ENCODE measurements around the gene PDPN.
"Not testable (repeated sequence)": the region's sequence is repeated elsewhere in the genome, so short reads cannot be mapped to it uniquely, and the experiment has no call there.

The PDPN gene

GRCh38 chr1:13556224-13556764, 27.3 kb upstream of the PDPN start:
- Mint-ChIP-seq H3K27me3 (peaks cover 3 to 10% of the 10 kb centered on the region in 2 donors), H3K9me3 (no peaks in the 10 kb centered on the region), H3K36me3 (no peaks in the 10 kb centered on the region), H3K27ac (no peak overlapping the region), H3K4me1 (no peaks in the 10 kb centered on the region), H3K4me3 (no peak overlapping the region)
- ATAC-seq (replicated peaks) (no peak), DNase-seq (no peak)

- DNase-seq (no peak), ATAC-seq (replicated peaks) (no peak)
- Mint-ChIP-seq H3K4me1 (no peaks in the 10 kb centered on the region), H3K36me3 (no peaks in the 10 kb centered on the region), H3K9me3 (no peaks in the 10 kb centered on the region), H3K27me3 (peaks cover 14 to 26% of the 10 kb centered on the region in 2 donors), H3K4me3 (no peak overlapping the region), H3K27ac (no peak overlapping the region)
These were observed 23.1 kb upstream of the PDPN start for GRCh38 chr1:13560541-13560940.

GRCh38 chr1:13562981-13563380, 20.7 kb upstream of the PDPN start:
- H3K27ac Mint-ChIP-seq; H3K36me3 Mint-ChIP-seq; H3K4me3 Mint-ChIP-seq; DNase-seq; H3K4me1 Mint-ChIP-seq; H3K9me3 Mint-ChIP-seq; ATAC-seq (replicated peaks): not testable (repeated sequence)
- peaks cover 14 to 19% of the 10 kb centered on the region in 2 donors for H3K27me3 Mint-ChIP-seq

GRCh38 chr1:13564073-13564472, 19.6 kb upstream of the PDPN start:
- Mint-ChIP-seq H3K4me1 (no peaks in the 10 kb centered on the region), H3K4me3 (no peak overlapping the region), H3K27ac (no peak overlapping the region), H3K27me3 (peaks cover 14 to 19% of the 10 kb centered on the region in 2 donors), H3K9me3 (no peaks in the 10 kb centered on the region), H3K36me3 (no peaks in the 10 kb centered on the region)
- DNase-seq, result no peak
- no peak for ATAC-seq (replicated peaks)

GRCh38 chr1:13570435-13570834, 13.2 kb upstream of the PDPN start:
- H3K36me3 Mint-ChIP-seq; DNase-seq; H3K9me3 Mint-ChIP-seq; H3K4me1 Mint-ChIP-seq; ATAC-seq (replicated peaks): not testable (repeated sequence)
- Mint-ChIP-seq H3K4me3 (peak overlapping the region; percentile 50 to 63), H3K27ac (peak overlapping the region; percentile 9), H3K27me3 (peaks cover 9 to 24% of the 10 kb centered on the region in 2 donors)

GRCh38 chr1:13570924-13571323, 12.7 kb upstream of the PDPN start:
- peaks cover 6 to 8% of the 10 kb centered on the region in 2 donors for H3K4me1 Mint-ChIP-seq
- no peaks in the 10 kb centered on the region for H3K36me3 Mint-ChIP-seq
- H3K4me3 Mint-ChIP-seq, result no peak overlapping the region
- no peak overlapping the region for H3K27ac Mint-ChIP-seq
- peaks cover 12 to 29% of the 10 kb centered on the region in 2 donors for H3K27me3 Mint-ChIP-seq
- H3K9me3 Mint-ChIP-seq, result peaks cover 0 to 4% of the 10 kb centered on the region in 2 donors
- ATAC-seq (replicated peaks) (no peak), DNase-seq (no peak)

- Mint-ChIP-seq H3K4me3 (no peak overlapping the region), H3K36me3 (no peaks in the 10 kb centered on the region), H3K4me1 (peaks cover 6 to 8% of the 10 kb centered on the region in 2 donors), H3K27ac (no peak overlapping the region), H3K9me3 (peaks cover 0 to 4% of the 10 kb centered on the region in 2 donors), H3K27me3 (peaks cover 20 to 53% of the 10 kb centered on the region in 2 donors)
- ATAC-seq (replicated peaks), result no peak
- no peak for DNase-seq
These were observed 10.0 kb upstream of the PDPN start for GRCh38 chr1:13573586-13573985.

- no peak overlapping the region for H3K27ac Mint-ChIP-seq
- H3K4me3 Mint-ChIP-seq, result no peak overlapping the region
- no peaks in the 10 kb centered on the region for H3K4me1 Mint-ChIP-seq
- DNase-seq, result no peak
- H3K36me3 Mint-ChIP-seq, result no peaks in the 10 kb centered on the region
- H3K9me3 Mint-ChIP-seq, result peaks cover 0 to 1% of the 10 kb centered on the region in 2 donors
- H3K27me3 Mint-ChIP-seq, result peaks cover 41 to 72% of the 10 kb centered on the region in 2 donors
- ATAC-seq (replicated peaks), result no peak
These were observed 6.7 kb upstream of the PDPN start for GRCh38 chr1:13576926-13577325.

GRCh38 chr1:13577846-13578245, 5.8 kb upstream of the PDPN start:
- ATAC-seq (replicated peaks), result no peak
- H3K4me3 Mint-ChIP-seq, result no peak overlapping the region
- H3K27me3 Mint-ChIP-seq, result peaks cover 47 to 73% of the 10 kb centered on the region in 2 donors
- no peak for DNase-seq
- no peak overlapping the region for H3K27ac Mint-ChIP-seq
- H3K36me3 Mint-ChIP-seq, result no peaks in the 10 kb centered on the region
- H3K9me3 Mint-ChIP-seq, result peaks cover 0 to 1% of the 10 kb centered on the region in 2 donors
- no peaks in the 10 kb centered on the region for H3K4me1 Mint-ChIP-seq

- Mint-ChIP-seq H3K4me1 (peaks cover 7 to 16% of the 10 kb centered on the region in 2 donors), H3K36me3 (no peaks in the 10 kb centered on the region), H3K27me3 (peaks cover 63 to 92% of the 10 kb centered on the region in 2 donors), H3K4me3 (no peak overlapping the region), H3K27ac (no peak overlapping the region), H3K9me3 (no peaks in the 10 kb centered on the region)
- no peak for DNase-seq
- ATAC-seq (replicated peaks), result no peak
These were observed 2.2 kb upstream of the PDPN start for GRCh38 chr1:13581446-13581845.

GRCh38 chr1:13582713-13583443, 754 bp upstream of the PDPN start:
- Mint-ChIP-seq H3K27ac (no peak overlapping the region), H3K4me3 (no peak overlapping the region), H3K27me3 (peaks cover 64 to 88% of the 10 kb centered on the region in 2 donors)

GRCh38 chr1:13583966-13584791, 547 bp downstream of the PDPN start:
- Mint-ChIP-seq H3K36me3 (no peaks in the 10 kb centered on the region), H3K9me3 (no peaks in the 10 kb centered on the region), H3K27ac (peak overlapping the region; percentile 84), H3K4me3 (no peak overlapping the region), H3K27me3 (peaks cover 60 to 80% of the 10 kb centered on the region in 2 donors), H3K4me1 (peaks cover 7 to 16% of the 10 kb centered on the region in 2 donors)
- ATAC-seq (replicated peaks) (no peak), DNase-seq (no peak)

More at GRCh38 chr1:13582713-13583443, 754 bp upstream of the PDPN start:
- ATAC-seq (replicated peaks) (no peak), DNase-seq (no peak)
- H3K4me1 Mint-ChIP-seq, result peaks cover 7 to 16% of the 10 kb centered on the region in 2 donors
- H3K36me3 Mint-ChIP-seq, result no peaks in the 10 kb centered on the region
- no peaks in the 10 kb centered on the region for H3K9me3 Mint-ChIP-seq

GRCh38 chr1:13584876-13585611, 1.4 kb downstream of the PDPN start:
- H3K27me3 Mint-ChIP-seq, result peaks cover 57 to 77% of the 10 kb centered on the region in 2 donors
- DNase-seq (no peak), ATAC-seq (replicated peaks) (no peak)
- no peaks in the 10 kb centered on the region for H3K36me3 Mint-ChIP-seq
- H3K27ac Mint-ChIP-seq, result no peak overlapping the region
- H3K4me3 Mint-ChIP-seq, result no peak overlapping the region
- H3K9me3 Mint-ChIP-seq, result peaks cover 0 to under 1% of the 10 kb centered on the region in 2 donors
- H3K4me1 Mint-ChIP-seq, result peaks cover 7 to 16% of the 10 kb centered on the region in 2 donors

GRCh38 chr1:13585612-13585991, 2.0 kb downstream of the PDPN start:
- peaks cover 61 to 80% of the 10 kb centered on the region in 2 donors for H3K27me3 Mint-ChIP-seq
- no peak overlapping the region for H3K27ac Mint-ChIP-seq
- peaks cover 6% of the 10 kb centered on the region in 2 donors for H3K9me3 Mint-ChIP-seq

More at GRCh38 chr1:13585612-13585991, 2.0 kb downstream of the PDPN start:
- Mint-ChIP-seq H3K36me3 (no peaks in the 10 kb centered on the region), H3K4me1 (peaks cover 7 to 16% of the 10 kb centered on the region in 2 donors), H3K4me3 (no peak overlapping the region)
- DNase-seq, result no peak
- no peak for ATAC-seq (replicated peaks)

All from stimulated activated naive B cell treated with anti-CD40 and anti-IgM and Interleukin-4, amounts not matched to agents 10 μg/mL and 1 μg/mL and 100 μg/mL, for 72 hours (primary cell).